Bronchial epithelial cell (primary cell): Measurements from ENCODE around the gene MPC2. TPM values are rescaled to one million over a fixed set of nuclear protein-coding genes. Genes with fewer than 3 reads are reported as not detected.

Source experiments
- DNase-seq: peaks from one replicate; pipeline ENCODE4 v3.0.0-alpha.2; 2010; ENCODE audit warnings: low read depth
- FAIRE-seq: peaks from 2 replicates; lab custom pipeline; 2011; peaks lifted over from hg19 to GRCh38; lab: Jason Lieb, UNC
- H3K27me3 ChIP-seq: 2 replicates; pipeline ENCODE4 v1.5.1; 2011; ENCODE audit warnings: low read length; ENCODE audit not compliant: control insufficient read depth, insufficient read depth
- H3K36me3 ChIP-seq: 2 replicates; pipeline ENCODE4 v1.5.1; 2011; ENCODE audit warnings: low read length; ENCODE audit not compliant: control insufficient read depth, insufficient read depth
- H3K4me3 ChIP-seq: 2 replicates; pipeline ENCODE4 v1.5.1; 2011; ENCODE audit warnings: mild to moderate bottlenecking, low read depth, low read length, control low read depth
- total RNA-seq: library from RNA; depleted of rRNA; stranded (reverse); fragments of >200 nt; gene quantifications from 2 replicates; pipeline ENCODE4 v1.2.1, GENCODE V29; 2014
- TF ChIP-seq, protein P1 (sequence below): IDR thresholded peaks from 2 replicates; pipeline ENCODE4 v1.5.1; 2011; ENCODE audit warnings: mild to moderate bottlenecking, moderate library complexity, low read length, control low read depth, inconsistent platforms; ENCODE audit not compliant: insufficient read depth, severe bottlenecking

Gene MPC2
- total RNA-seq, 1 donor from 2014 or later = 10.8 TPM

DNA sequence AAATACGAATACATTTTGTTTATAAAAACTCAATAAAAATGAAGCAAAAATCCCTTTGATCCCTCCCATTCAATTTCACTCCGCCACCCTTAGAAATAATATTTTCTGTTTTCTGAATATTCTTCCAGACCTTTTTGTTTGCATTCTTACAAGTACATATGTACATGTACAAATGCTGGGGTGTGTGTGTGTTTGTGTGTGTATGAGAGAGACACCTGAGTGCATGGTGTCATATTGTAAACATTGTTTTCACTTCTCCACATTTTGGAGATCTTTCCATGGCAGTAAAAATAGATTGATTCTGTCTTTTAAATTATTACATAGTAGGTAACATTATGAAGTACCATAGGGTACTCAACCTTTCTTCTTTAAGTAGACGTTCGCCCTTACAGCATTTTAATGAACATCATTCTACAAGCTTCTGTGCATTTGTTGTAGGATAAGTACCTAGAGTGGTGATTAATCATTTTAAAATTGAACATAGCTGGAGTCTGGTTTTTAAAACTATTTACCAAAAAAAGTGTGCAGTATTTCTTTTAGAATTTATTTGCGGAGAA lies 1.3 kb upstream of the MPC2 start:
- TF ChIP-seq, protein P1, sequence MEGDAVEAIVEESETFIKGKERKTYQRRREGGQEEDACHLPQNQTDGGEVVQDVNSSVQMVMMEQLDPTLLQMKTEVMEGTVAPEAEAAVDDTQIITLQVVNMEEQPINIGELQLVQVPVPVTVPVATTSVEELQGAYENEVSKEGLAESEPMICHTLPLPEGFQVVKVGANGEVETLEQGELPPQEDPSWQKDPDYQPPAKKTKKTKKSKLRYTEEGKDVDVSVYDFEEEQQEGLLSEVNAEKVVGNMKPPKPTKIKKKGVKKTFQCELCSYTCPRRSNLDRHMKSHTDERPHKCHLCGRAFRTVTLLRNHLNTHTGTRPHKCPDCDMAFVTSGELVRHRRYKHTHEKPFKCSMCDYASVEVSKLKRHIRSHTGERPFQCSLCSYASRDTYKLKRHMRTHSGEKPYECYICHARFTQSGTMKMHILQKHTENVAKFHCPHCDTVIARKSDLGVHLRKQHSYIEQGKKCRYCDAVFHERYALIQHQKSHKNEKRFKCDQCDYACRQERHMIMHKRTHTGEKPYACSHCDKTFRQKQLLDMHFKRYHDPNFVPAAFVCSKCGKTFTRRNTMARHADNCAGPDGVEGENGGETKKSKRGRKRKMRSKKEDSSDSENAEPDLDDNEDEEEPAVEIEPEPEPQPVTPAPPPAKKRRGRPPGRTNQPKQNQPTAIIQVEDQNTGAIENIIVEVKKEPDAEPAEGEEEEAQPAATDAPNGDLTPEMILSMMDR = no peak
- Histone ChIP-seq H3K27me3 (no peaks in the 10 kb centered on the region), H3K4me3 (peak overlapping the region; percentile 83), H3K36me3 (no peaks in the 10 kb centered on the region)
- no peak for FAIRE-seq
- no peak for DNase-seq

DNA sequence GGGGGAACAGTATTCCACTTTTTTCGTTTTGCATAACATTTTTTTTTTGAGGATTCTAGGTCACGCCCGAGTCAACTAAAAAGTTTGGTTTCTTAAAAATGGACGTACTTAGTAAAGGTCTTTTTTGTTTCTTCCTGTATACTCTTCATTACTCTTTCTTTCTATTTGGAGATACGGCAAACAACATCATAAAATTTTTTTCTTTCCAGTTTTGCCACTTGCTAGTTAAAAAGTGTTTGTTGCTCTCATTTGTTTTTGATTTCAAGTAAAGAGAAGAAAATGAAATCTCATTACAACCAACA lies 788 bp upstream of the MPC2 start:
- FAIRE-seq = no peak
- H3K36me3 ChIP-seq = no peaks in the 10 kb centered on the region
- TF ChIP-seq, protein P1 = no peak
- peak overlapping the region; percentile 83 for H3K4me3 ChIP-seq
- DNase-seq = no peak
- no peaks in the 10 kb centered on the region for H3K27me3 ChIP-seq

DNA sequence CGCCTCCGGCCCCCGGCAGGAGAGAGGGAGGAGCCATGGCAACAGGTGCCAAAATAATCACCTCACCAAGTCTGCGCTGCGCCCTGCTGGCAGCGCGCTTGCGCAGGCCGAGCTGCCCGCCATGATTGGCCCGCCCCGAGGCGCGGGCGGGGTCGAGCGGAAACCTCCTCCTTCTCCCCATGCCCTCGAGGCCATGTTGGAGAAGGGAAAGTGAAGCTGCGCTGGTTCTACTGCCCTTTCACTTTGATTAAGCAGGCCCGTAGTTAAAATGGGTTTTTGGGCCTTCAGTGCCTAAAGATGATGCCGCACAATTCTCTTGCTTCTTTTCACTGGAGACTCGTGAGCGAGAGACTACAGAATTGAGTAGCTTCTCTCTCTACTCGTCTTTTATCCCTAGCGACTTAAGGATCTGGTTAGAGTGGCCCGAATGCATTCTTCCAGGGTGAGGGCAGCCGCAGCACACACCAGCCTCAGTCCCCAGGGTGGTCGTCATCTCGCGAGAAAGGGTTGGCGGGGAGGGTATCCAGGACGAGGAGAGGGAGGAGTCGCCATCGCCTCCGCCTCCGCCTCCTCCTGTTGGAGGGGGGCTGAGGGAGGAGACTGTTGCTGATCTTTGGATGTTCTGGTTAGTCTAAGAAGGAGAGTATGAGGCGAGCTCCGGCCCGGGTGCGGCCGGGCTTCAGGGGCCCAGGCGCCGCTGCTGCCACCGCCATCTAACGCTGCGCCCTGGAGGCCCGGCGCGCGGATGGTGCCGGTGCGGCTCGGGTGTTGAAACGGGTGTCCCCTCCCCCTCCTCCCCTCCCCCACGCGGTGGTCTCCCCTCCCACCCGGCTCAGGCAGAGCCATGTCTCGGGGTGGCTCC lies 573 bp downstream of the MPC2 start, which contains the start of gene DCAF6:
DCAF6 (plus strand) TSS at position 616 of the 862 bp plus-strand sequence; CDS start at position 845, 229 bp downstream.
- H3K4me3 ChIP-seq = peak within 1 kb of the TSS; percentile 83
- FAIRE-seq (no peak), DNase-seq (peak; percentile 95)
- H3K27me3 ChIP-seq = no peaks in the 10 kb centered on the region
- no peaks in the 10 kb centered on the region for H3K36me3 ChIP-seq
- TF ChIP-seq, protein P1 = no peak

DNA sequence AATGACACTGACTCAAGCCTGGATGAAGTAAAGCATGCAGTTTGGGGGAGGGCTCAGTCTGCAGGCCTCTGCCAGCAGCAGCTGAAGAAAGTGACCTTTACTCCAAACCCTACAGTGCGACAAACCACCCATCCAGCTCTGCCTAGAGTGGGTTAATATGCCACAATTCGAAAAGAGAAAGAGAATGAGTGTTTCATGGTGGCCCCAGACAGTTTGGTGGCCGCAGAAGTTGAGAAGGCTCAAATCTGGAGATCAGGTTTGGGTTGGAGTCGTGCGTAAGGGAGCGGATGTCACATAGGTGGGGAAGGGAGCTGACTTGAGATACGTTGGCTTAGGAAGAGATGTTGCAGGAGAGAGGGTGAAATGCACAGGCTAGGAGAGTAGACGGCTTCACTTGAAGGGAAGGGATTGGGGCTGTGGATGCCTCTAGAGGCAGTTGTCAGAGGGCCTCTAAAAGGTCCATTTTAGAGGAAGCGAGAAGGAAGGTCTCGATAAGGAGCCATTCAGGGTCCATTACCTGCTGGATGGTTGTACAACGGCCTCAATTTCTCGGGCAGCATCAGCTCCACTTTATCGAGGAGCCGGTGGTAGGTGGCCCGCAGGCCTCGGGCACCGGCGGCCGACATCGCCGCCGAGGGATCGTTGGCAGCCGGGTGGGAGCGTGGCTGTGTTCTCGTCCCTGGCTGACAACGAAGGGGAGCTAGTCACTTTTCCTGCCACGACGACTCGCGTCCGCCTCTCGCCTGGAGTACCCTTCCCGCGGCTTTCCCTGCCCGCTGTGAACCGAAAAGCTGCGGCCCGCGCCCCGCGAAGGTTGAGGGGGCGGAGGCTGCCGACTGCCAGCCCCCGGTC lies 1.4 kb downstream of the MPC2 start:
- TF ChIP-seq, protein P1 = no peak
- peak overlapping the region; percentile 83 for H3K4me3 ChIP-seq
- H3K36me3 ChIP-seq = no peaks in the 10 kb centered on the region
- DNase-seq (peak; percentile 57), FAIRE-seq (no peak)
- H3K27me3 ChIP-seq = no peaks in the 10 kb centered on the region

DNA sequence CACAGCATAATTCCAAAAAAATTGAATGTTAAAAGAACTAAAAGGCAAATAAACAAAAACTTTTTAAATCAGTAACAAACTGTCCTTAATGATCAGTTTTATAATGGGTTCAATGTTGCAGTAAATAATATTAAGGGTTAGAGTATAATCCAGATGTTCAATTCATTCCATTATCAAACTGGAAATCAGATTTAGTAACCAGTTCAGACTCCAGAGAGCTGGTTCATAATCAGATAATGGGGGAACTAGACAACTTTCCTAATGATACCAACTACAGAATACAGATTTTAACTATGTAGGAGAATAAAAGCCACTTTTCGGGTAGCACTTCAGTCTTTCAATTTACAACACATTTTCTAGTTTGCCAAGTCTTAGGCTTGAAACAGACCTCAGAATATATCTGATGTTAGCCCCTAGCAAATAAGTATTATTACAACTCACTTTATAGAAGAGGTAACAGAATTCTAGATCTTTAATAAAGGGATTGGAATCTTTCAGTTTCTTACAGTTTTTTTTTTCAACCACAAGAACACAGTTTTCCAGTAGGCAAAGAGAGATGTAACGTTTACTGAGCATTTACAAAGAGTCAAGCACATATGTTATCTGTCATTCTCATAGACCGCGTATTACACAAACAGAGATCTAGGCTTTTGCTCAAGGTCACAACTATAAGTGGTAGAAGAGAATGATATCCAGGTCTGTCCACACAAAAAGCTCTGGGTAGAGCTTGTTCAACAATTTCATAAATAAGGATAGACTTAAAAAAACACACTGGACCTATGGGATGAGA lies 2.3 kb downstream of the MPC2 start:
- DNase-seq (no peak), FAIRE-seq (no peak)
- H3K36me3 ChIP-seq = no peaks in the 10 kb centered on the region
- TF ChIP-seq, protein P1 = no peak
- no peaks in the 10 kb centered on the region for H3K27me3 ChIP-seq
- peak overlapping the region; percentile 83 for H3K4me3 ChIP-seq
